Activated CD8-positive, alpha-beta T cell treated with anti-CD3 and anti-CD28 coated beads, Interleukin-2, amount 10 ng/mL, durations not matched to agents 7 days and 5 days (primary cell): ENCODE results near the gene F12. TPM values are rescaled to one million over a fixed set of nuclear protein-coding genes. Genes with fewer than 3 reads are reported as not detected.
A peak's percentile ranks its signal among the peaks of the same experiment; 100 is the strongest.

ENCODE experiments used
- ATAC-seq: fragments of 150-1000 bp; cut with Tn5 transposase; one replicate; pipeline ENCODE4 v1.10.0; 2021; ENCODE audit warnings: moderate library complexity
- CTCF ChIA-PET: fragments of 350-600 bp; sonication (Branson Sonifier 250); formaldehyde crosslinking; loops from one replicate; lab custom pipeline; 2021; ENCODE audit warnings: antibody characterized with exemption; lab: Charles Lee
- POLR2A ChIA-PET: fragments of 350-600 bp; sonication (Branson Sonifier 250); formaldehyde crosslinking; loops from one replicate; lab custom pipeline; 2021; ENCODE audit warnings: antibody characterized with exemption; lab: Charles Lee
- DNase-seq: peaks from one replicate; pipeline ENCODE4 v3.0.0-alpha.2; 2020
- H3K27ac Mint-ChIP-seq: one replicate; pipeline ENCODE4 v1.8.0; 2021; ENCODE audit warnings: mild to moderate bottlenecking, mixed read lengths
- H3K27me3 Mint-ChIP-seq: one replicate; pipeline ENCODE4 v1.8.0; 2021; ENCODE audit warnings: low read depth, mixed read lengths
- H3K36me3 Mint-ChIP-seq: one replicate; pipeline ENCODE4 v1.8.0; 2021; ENCODE audit warnings: low read depth, mixed read lengths
- H3K4me1 Mint-ChIP-seq: one replicate; pipeline ENCODE4 v1.8.0; 2021; ENCODE audit warnings: low read depth, mixed read lengths
- H3K4me3 Mint-ChIP-seq: one replicate; pipeline ENCODE4 v1.8.0; 2021; ENCODE audit warnings: mild to moderate bottlenecking, mixed read lengths
- H3K9me3 Mint-ChIP-seq: one replicate; pipeline ENCODE4 v1.8.0; 2022; ENCODE audit warnings: mixed read lengths; ENCODE audit not compliant: insufficient read depth
- total RNA-seq, 2 experiments: library from RNA; stranded (reverse); gene quantifications; one replicate each; pipeline ENCODE4 v1.2.3, GENCODE V29; 2021

Gene F12
- total RNA-seq, 2 experiments from 2014 or later, result 3.2 to 3.5 TPM

GRCh38 chr5:177358370-177358819, 51.0 kb downstream of the F12 start:
- no peaks in the 10 kb centered on the region for H3K27me3 Mint-ChIP-seq
- peaks cover 40% of the 10 kb centered on the region for H3K36me3 Mint-ChIP-seq
- POLR2A ChIA-PET, result interaction anchor here (1.4 to 1.7 kb wide), 2 partner anchors 14 to 46 kb away, joined by 5 to 6 read pairs; no protein-coding TSS in a partner anchor
- H3K9me3 Mint-ChIP-seq, result peaks cover 4% of the 10 kb centered on the region
- H3K27ac Mint-ChIP-seq, result peak overlapping the region; percentile 85
- DNase-seq (no peak), ATAC-seq (peak; percentile 9)
- H3K4me1 Mint-ChIP-seq, result peaks cover 82% of the 10 kb centered on the region
- peak overlapping the region; percentile 90 for H3K4me3 Mint-ChIP-seq
- CTCF ChIA-PET, result interaction anchor here (0.8 to 7.0 kb wide), 9 partner anchors 9 to 97 kb away, joined by 3 to 70 read pairs (median 7); no protein-coding TSS in a partner anchor

GRCh38 chr5:177357459-177358351, 51.7 kb downstream of the F12 start, which contains the start of gene RGS14:
TSS of gene RGS14 (plus strand) at chr5:177357924. CDS start at chr5:177358025, 101 bp downstream.
- Mint-ChIP-seq H3K4me3 (peak within 1 kb of the TSS; percentile 90), H3K9me3 (peaks cover 4% of the 10 kb centered on the region), H3K4me1 (peaks cover 80% of the 10 kb centered on the region), H3K27me3 (no peaks in the 10 kb centered on the region), H3K36me3 (peaks cover 38% of the 10 kb centered on the region), H3K27ac (peak within 1 kb of the TSS; percentile 94)
- ChIA-PET CTCF (interaction anchor here (0.6 to 7.0 kb wide), 11 partner anchors 9 to 245 kb away, joined by 3 to 70 read pairs (median 4); no protein-coding TSS in a partner anchor), POLR2A (interaction anchor here (1.4 to 1.7 kb wide), 2 partner anchors 14 to 45 kb away, joined by 5 to 6 read pairs; no protein-coding TSS in a partner anchor)
- DNase-seq, result peak; percentile 82
- ATAC-seq, result peak; percentile 91

GRCh38 chr5:177357146-177357458, 52.3 kb downstream of the F12 start:
- peaks cover 32% of the 10 kb centered on the region for H3K36me3 Mint-ChIP-seq
- H3K4me3 Mint-ChIP-seq, result peak overlapping the region; percentile 90
- DNase-seq, result no peak
- peaks cover 4% of the 10 kb centered on the region for H3K9me3 Mint-ChIP-seq
- peak overlapping the region; percentile 94 for H3K27ac Mint-ChIP-seq
- peaks cover 76% of the 10 kb centered on the region for H3K4me1 Mint-ChIP-seq
- no peaks in the 10 kb centered on the region for H3K27me3 Mint-ChIP-seq
- ATAC-seq, result no peak
- POLR2A ChIA-PET, result interaction anchor here (1.0 to 1.7 kb wide), 3 partner anchors 10 to 44 kb away, joined by 3 to 6 read pairs (median 5); no protein-coding TSS in a partner anchor
- CTCF ChIA-PET, result interaction anchor here (0.6 to 7.0 kb wide), 8 partner anchors 14 to 244 kb away, joined by 3 to 70 read pairs (median 8); no protein-coding TSS in a partner anchor

GRCh38 chr5:177356746-177357145, 52.6 kb downstream of the F12 start:
- DNase-seq (no peak), ATAC-seq (no peak)
- ChIA-PET CTCF (interaction anchor here (0.6 to 7.0 kb wide), 7 partner anchors 14 to 98 kb away, joined by 3 to 70 read pairs (median 8); no protein-coding TSS in a partner anchor), POLR2A (interaction anchor here (1.0 to 1.7 kb wide), 3 partner anchors 10 to 44 kb away, joined by 3 to 6 read pairs (median 5); no protein-coding TSS in a partner anchor)
- H3K36me3 Mint-ChIP-seq, result peaks cover 30% of the 10 kb centered on the region
- H3K4me1 Mint-ChIP-seq, result peaks cover 76% of the 10 kb centered on the region
- H3K4me3 Mint-ChIP-seq, result peak overlapping the region; percentile 90
- peak overlapping the region; percentile 94 for H3K27ac Mint-ChIP-seq
- no peaks in the 10 kb centered on the region for H3K27me3 Mint-ChIP-seq
- H3K9me3 Mint-ChIP-seq, result peaks cover 4% of the 10 kb centered on the region

- Mint-ChIP-seq H3K4me1 (peaks cover 68% of the 10 kb centered on the region), H3K4me3 (no peak overlapping the region), H3K27ac (peak overlapping the region; percentile 18), H3K36me3 (peaks cover 27% of the 10 kb centered on the region), H3K27me3 (no peaks in the 10 kb centered on the region), H3K9me3 (peaks cover 4% of the 10 kb centered on the region)
- ChIA-PET CTCF (interaction anchor here (0.7 to 7.0 kb wide), 5 partner anchors 16 to 99 kb away, joined by 3 to 70 read pairs (median 10); partner anchors contain the start of gene GRK6), POLR2A (no interaction called here)
- no peak for DNase-seq
- ATAC-seq, result no peak
Observed at GRCh38 chr5:177355868-177356168, 53.5 kb downstream of the F12 start.

- Mint-ChIP-seq H3K27me3 (no peaks in the 10 kb centered on the region), H3K27ac (peak overlapping the region; percentile 18), H3K4me1 (peaks cover 69% of the 10 kb centered on the region), H3K9me3 (peaks cover 4% of the 10 kb centered on the region), H3K36me3 (peaks cover 31% of the 10 kb centered on the region), H3K4me3 (no peak overlapping the region)
- POLR2A ChIA-PET, result no interaction called here
- CTCF ChIA-PET, result interaction anchor here (1.4 to 7.0 kb wide), 6 partner anchors 13 to 49 kb away, joined by 3 to 70 read pairs (median 16); no protein-coding TSS in a partner anchor
- DNase-seq (no peak), ATAC-seq (no peak)
Observed at GRCh38 chr5:177355162-177355867, 54.0 kb downstream of the F12 start.

GRCh38 chr5:177354711-177355110, 54.7 kb downstream of the F12 start:
- no peak overlapping the region for H3K4me3 Mint-ChIP-seq
- no peak for ATAC-seq
- H3K9me3 Mint-ChIP-seq, result peaks cover 4% of the 10 kb centered on the region
- no peak overlapping the region for H3K27ac Mint-ChIP-seq
- no peak for DNase-seq
- peaks cover 31% of the 10 kb centered on the region for H3K36me3 Mint-ChIP-seq
- no peaks in the 10 kb centered on the region for H3K27me3 Mint-ChIP-seq
- POLR2A ChIA-PET, result no interaction called here
- CTCF ChIA-PET, result interaction anchor here (0.9 to 5.6 kb wide), 6 partner anchors 14 to 50 kb away, joined by 3 to 31 read pairs (median 4); no protein-coding TSS in a partner anchor
- H3K4me1 Mint-ChIP-seq, result peaks cover 69% of the 10 kb centered on the region

GRCh38 chr5:177354256-177354655, 55.1 kb downstream of the F12 start:
- Mint-ChIP-seq H3K9me3 (peaks cover 4% of the 10 kb centered on the region), H3K36me3 (peaks cover 31% of the 10 kb centered on the region), H3K27me3 (no peaks in the 10 kb centered on the region), H3K4me1 (peaks cover 69% of the 10 kb centered on the region), H3K27ac (no peak overlapping the region), H3K4me3 (no peak overlapping the region)
- ChIA-PET POLR2A (no interaction called here), CTCF (interaction anchor here (0.9 to 5.6 kb wide), 6 partner anchors 14 to 50 kb away, joined by 3 to 31 read pairs (median 4); no protein-coding TSS in a partner anchor)
- ATAC-seq (no peak), DNase-seq (no peak)

GRCh38 chr5:177353093-177353492, 56.3 kb downstream of the F12 start:
- POLR2A ChIA-PET, result interaction anchor here (0.6 to 1.3 kb wide), 2 partner anchors 11 to 40 kb away, joined by 3 read pairs; no protein-coding TSS in a partner anchor

More at GRCh38 chr5:177353093-177353492, 56.3 kb downstream of the F12 start:
- peaks cover 4% of the 10 kb centered on the region for H3K9me3 Mint-ChIP-seq
- ATAC-seq (no peak), DNase-seq (no peak)
- H3K27ac Mint-ChIP-seq, result no peak overlapping the region
- CTCF ChIA-PET, result interaction anchor here (2.0 to 5.6 kb wide), 4 partner anchors 17 to 103 kb away, joined by 5 to 31 read pairs (median 20); no protein-coding TSS in a partner anchor
- H3K4me3 Mint-ChIP-seq, result no peak overlapping the region
- peaks cover 66% of the 10 kb centered on the region for H3K4me1 Mint-ChIP-seq
- no peaks in the 10 kb centered on the region for H3K27me3 Mint-ChIP-seq
- peaks cover 28% of the 10 kb centered on the region for H3K36me3 Mint-ChIP-seq
